Epidermal melanocyte (primary cell): ENCODE data around the gene WDR43.

Experiments used
- DNase-seq: peaks from one replicate; pipeline ENCODE4 v3.0.0; 2011; ENCODE audit warnings: low spot score; ENCODE audit not compliant: insufficient read length

WDR43 gene

DNA sequence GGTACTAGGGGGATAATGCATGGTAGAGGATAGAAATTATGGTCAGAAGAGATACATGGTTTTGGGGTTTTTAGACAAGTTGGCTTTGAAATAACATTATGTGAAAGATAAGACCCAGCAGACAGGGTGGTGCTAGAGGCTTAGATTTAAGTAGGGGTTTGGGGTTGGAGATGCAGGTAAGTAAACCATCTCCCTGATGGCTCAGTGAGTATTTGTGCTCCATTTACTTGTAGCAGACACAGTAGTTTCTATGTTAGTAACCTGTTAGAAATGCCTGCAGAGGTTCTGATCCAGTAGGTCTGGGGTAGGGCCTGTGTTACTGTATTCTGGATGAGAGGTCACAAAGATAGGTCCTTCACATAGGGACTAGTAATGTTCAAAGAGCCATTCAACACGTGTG is 13.7 kb downstream of the WDR43 start:
- no peak for DNase-seq

DNA sequence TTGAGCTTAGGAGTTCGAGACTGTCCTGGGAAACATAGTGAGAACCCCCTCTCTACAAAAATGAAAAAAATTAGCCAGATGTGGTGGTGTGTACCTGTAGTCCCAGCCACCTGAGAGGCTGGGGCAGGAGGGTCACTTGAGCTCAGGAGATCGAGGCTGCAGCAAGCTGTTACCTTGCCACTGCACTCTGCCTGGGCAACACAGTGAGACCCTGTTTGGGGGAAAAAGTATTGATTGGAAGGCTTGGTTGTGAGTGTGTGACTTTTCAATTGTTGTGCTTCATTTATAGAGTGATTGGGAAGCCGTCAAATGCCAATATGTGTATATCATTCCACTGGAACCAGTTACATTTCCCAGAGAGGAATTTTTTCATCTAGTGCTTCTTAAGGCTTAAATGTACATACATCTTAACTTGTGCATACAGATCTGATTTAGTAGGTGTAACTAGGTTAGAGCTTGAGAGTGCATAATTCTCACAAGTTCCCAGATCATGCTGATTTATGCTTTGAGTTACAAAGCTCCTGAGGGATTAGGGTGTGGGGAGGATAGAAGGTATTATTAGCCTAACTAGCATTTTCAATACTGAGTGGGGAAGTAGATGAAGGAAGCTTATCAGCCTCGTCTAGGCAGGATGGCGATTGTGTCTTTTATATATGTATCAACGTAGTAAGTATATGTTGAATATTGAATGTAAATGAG is 15.3 kb downstream of the WDR43 start:
- no peak for DNase-seq

DNA sequence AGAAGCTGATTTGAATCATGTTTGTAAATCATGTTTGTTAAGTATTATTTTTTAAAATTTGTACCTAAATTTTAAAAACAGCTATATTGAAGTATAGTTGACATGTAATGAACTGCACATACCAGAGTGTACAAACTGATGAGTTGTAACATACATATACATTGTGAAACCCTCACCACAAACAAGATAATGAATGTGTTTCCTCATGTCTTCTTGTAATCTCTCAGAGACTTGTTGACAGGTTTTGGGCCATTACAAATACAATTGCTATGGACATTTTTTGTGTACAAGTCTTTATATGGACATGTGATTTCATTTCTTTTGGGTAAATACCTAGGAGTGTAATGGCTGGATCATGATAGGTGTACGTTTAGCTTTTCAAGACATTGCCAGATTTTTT is 21.5 kb downstream of the WDR43 start:
- no peak for DNase-seq

GRCh38 chr2:28926847-28927246 is 32.4 kb downstream of the WDR43 start:
- DNase-seq = no peak

DNA sequence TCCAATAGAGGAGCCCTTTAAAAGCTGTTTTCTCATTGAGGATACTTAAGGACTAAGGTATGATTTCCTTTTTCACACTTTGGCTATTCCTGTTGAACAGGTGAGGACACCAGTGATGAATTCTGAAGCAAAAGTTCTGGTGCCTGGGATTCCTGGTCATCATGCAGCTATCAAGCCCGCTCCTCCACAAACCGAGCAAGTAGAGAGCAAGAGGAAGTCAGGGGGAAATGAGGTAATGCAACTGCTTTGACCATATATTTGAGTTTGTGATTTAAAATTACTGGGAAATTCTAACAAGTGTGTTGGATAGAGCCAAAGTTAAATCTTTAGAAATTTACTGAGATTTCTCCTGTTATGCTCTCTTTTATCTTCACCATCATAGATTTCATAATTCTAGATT is 33.0 kb downstream of the WDR43 start:
- no peak for DNase-seq

GRCh38 chr2:28927878-28928277 is 33.4 kb downstream of the WDR43 start:
- DNase-seq = no peak

- no peak for DNase-seq
These were observed 35.1 kb downstream of the WDR43 start for GRCh38 chr2:28929581-28929980.

DNA sequence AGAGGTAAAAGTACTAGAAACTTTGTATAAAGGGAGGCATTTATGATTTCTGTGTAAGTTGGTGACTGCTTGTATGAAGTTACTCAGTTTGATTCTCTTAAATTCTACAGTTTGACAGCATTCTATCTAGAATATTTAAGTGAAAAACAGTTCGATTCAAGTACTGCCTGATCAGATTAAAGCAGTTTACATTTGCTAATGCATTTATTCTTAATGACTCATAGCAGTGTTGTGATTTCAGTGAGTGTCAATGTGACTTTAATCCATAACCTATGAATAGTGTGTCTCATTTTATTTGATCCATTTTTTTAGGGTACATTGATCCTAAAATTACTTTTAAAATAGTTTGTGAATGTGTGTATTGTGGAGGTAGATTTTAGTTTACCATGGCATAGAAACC is 35.7 kb downstream of the WDR43 start:
- no peak for DNase-seq

GRCh38 chr2:28934769-28935168 is 40.3 kb downstream of the WDR43 start:
- no peak for DNase-seq

GRCh38 chr2:28941008-28941407 is 46.5 kb downstream of the WDR43 start:
- DNase-seq = no peak

GRCh38 chr2:28944535-28945248 is 50.2 kb downstream of the WDR43 start:
- no peak for DNase-seq

- DNase-seq = no peak
These were observed 53.7 kb downstream of the WDR43 start for GRCh38 chr2:28948160-28948559.

DNA sequence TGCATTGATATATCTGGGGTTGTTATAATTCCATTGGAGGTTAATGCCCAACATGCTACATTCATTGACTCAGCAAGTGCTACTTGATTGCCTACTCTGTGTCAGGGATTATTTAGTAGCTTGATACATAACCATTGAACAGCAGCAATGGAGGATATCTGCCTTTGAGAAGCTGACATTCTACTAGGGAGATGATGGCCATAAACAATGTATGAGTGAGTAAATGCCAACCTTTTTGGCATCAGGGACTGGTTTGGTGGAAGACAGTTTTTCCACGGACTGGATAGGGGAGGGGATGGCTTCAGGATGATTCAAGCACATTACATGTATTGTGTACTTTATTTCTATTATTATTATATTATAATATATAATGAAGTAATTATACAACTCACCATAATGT is 54.7 kb downstream of the WDR43 start:
- no peak for DNase-seq

DNA sequence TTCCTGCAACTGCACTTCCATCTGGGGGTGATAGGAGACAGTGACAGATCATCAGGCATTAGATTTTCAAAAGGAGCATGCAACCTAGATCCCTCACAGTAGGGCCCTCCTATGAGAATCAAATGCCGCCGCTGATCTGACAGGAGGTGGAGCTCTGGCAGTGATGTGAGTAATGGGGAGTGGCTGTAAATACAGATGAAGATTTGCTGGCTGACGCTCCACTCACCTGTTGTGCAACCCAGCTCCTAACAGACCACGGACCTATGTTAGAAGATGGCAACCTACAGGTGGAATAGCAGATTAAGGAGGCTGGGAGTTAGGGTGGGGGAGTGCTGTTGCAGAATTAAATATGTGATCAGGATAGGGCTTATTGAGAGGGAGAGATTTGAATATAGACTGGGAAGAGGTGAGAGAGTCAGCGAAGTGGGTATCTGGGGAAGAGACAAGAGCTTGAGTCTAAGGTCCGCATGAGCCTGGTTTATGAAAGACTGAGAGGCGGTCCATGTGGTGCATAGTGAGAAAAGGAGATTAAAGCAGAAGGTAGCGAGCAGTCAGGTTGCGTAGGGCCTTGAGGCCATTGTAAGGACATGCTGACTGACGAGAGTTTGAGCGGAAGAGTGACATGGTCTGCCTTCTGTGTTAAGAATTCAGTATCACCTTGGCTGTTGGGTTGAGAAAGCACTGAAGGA is 55.3 kb downstream of the WDR43 start:
- DNase-seq = no peak

- no peak for DNase-seq
These were observed 56.6 kb downstream of the WDR43 start for GRCh38 chr2:28950941-28951630.

GRCh38 chr2:28951910-28952835 is 57.7 kb downstream of the WDR43 start:
- no peak for DNase-seq

DNA sequence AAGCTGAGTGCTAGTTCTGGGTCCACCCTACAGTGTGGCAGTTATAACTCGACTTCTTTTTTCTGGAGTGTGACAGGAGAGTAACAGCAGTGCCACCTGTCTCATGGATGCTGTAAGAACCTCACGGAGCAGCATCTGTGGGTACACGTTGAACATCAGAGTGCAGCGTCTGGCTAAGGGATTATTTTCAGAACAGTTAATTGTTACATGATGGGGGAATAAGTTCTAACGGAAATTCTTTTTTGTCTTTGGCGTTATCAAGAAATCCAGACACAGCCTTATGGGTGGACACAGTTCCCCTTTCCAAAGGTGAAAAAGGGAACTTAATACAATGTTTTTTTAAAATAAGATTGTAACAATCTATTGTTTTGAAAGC is 58.4 kb downstream of the WDR43 start:
- no peak for DNase-seq

DNA sequence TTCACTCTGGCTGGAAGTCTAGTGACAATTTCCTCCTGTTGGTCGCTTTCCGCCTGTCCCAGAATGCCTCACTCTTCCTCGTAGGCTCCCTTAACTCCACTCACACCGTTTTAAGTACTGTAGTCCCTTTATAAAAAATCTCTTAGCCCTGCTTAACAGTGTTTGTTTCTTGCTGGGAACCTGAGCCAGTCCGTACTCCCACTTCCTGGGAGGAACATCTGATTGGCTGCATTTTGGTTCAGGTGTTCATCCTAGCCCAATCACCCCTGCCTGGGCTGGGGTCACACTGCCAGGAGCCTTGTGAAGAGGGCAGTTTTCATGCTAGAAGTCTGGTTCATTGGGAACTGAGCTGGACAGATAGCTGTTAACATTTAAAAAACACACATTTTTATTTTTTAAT is 61.0 kb downstream of the WDR43 start:
- no peak for DNase-seq

- no peak for DNase-seq
These were observed 62.0 kb downstream of the WDR43 start for GRCh38 chr2:28956415-28956826.

DNA sequence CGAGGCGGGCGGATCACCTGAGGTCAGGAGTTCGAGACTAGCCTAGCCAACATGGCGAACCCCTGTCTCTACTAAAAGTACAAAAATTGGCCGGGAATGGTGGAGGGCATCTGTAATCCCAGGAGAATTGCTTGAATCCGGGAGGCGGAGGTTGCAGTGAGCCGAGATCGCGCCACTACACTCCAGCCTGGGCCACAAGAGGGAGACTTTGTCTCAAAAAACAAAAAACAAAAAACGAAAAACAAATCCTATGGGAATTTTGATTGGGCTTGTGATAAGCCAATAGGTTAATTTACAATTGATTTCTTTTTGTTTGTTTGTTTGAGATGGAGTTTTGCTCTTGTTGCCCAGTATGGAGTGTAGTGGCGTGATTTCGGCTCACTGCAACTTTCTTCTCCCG is 62.4 kb downstream of the WDR43 start:
- DNase-seq = no peak

- DNase-seq = peak; percentile 88
These were observed 64.2 kb downstream of the WDR43 start for GRCh38 chr2:28958689-28959088.
